Measurements from ENCODE around the gene FAM180A. TPM values are rescaled to one million over a fixed set of nuclear protein-coding genes. Genes with fewer than 3 reads are reported as not detected.

The FAM180A gene
- total RNA-seq, 1 experiment from 2014 or later: not detected

DNA sequence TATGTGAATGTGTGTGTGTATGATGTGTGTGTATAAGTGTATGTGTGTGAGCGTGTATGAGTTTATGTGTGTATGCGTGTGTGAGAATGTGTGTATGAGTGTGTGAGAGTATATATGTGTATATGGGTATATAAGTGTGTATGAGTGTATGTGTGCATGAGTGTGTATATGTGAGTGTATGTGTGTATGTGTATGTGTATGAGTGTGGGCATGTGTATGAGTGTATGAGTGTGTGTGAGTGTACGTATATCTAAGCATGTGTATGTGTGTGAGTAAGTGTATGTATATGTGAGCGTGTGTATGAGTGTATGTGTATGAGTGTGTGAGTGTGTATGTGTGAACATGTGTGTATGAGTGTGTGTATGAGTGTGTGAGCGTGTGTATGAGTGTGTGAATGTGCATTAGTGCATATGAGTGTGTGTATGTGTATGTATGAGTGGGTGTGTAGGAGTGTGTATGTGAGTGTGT, 33.5 kb downstream of the FAM180A start:
- DNase-seq (ENCODE audit: low spot score): no peak
- ChIA-PET POLR2A (no interaction called here), CTCF (interaction anchor here (1.2 to 2.9 kb wide), 2 partner anchors 11 to 57 kb away, joined by 5 to 20 read pairs; no protein-coding TSS in a partner anchor)
- H3K27ac Mint-ChIP-seq: no peak overlapping the region
- no peak for ATAC-seq
- H3K9me3 Mint-ChIP-seq: no peaks in the 10 kb centered on the region
- H3K27me3 Mint-ChIP-seq (ENCODE audit: low read depth): no peaks in the 10 kb centered on the region
- TF ChIP-seq, protein P1, sequence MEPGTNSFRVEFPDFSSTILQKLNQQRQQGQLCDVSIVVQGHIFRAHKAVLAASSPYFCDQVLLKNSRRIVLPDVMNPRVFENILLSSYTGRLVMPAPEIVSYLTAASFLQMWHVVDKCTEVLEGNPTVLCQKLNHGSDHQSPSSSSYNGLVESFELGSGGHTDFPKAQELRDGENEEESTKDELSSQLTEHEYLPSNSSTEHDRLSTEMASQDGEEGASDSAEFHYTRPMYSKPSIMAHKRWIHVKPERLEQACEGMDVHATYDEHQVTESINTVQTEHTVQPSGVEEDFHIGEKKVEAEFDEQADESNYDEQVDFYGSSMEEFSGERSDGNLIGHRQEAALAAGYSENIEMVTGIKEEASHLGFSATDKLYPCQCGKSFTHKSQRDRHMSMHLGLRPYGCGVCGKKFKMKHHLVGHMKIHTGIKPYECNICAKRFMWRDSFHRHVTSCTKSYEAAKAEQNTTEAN (CRISPR knock-in tag; IDR thresholded peaks at IDR 0.05): peak; percentile 83
- TF ChIP-seq, protein P2, sequence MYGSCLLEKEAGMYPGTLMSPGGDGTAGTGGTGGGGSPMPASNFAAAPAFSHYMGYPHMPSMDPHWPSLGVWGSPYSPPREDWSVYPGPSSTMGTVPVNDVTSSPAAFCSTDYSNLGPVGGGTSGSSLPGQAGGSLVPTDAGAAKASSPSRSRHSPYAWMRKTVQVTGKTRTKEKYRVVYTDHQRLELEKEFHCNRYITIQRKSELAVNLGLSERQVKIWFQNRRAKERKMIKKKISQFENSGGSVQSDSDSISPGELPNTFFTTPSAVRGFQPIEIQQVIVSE (CRISPR knock-in tag; IDR thresholded peaks at IDR 0.05; ENCODE audit: borderline replicate concordance): no peak
- TF ChIP-seq SOX15 (CRISPR knock-in tag; IDR thresholded peaks at IDR 0.05) (no peak), NR2C2 (CRISPR knock-in tag; IDR thresholded peaks at IDR 0.05) (no peak)
- no peak overlapping the region for H3K4me3 Mint-ChIP-seq
- H3K4me1 Mint-ChIP-seq: peaks cover 22% of the 10 kb centered on the region
- H3K36me3 Mint-ChIP-seq: no peaks in the 10 kb centered on the region

DNA sequence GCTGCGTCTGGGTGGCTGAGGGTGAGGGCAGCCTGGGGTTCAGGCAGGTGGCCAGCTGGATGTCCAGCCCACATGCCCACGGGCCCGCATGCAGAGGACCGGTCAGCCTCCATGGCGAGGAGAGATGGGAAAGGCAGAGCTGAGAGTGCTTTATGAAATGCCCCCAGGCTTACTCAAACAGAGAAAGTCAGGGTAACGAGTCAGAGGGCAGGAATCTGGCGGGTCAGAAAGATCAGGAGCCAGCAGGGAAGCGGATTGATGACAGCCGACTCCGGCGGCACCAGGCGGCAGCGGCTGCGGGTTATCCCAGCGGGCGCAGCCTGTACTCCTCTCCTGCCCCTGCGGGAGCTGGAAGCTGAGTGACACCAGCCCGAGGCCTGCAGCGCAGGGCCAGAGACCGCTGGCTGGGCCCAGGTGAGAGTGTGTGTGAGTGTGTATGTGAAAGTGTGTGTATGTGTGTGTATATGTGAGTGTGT, 34.0 kb downstream of the FAM180A start:
- POLR2A ChIA-PET: no interaction called here
- no peaks in the 10 kb centered on the region for H3K27me3 Mint-ChIP-seq (ENCODE audit: low read depth)
- peak; percentile 73 for ATAC-seq

More for the DNA sequence above, 34.0 kb downstream of the FAM180A start:
- Mint-ChIP-seq H3K9me3 (no peaks in the 10 kb centered on the region), H3K4me1 (peaks cover 22% of the 10 kb centered on the region), H3K36me3 (no peaks in the 10 kb centered on the region), H3K4me3 (no peak overlapping the region), H3K27ac (no peak overlapping the region)
- CTCF ChIA-PET: interaction anchor here (1.2 to 2.9 kb wide), 3 partner anchors 10 to 57 kb away, joined by 4 to 20 read pairs (median 5); partner anchors contain the start of gene SLC13A4
- peak; percentile 34 for DNase-seq (ENCODE audit: low spot score)
- TF ChIP-seq, protein P1 (CRISPR knock-in tag; IDR thresholded peaks at IDR 0.05): no peak
- TF ChIP-seq RELA (CRISPR knock-in tag; IDR thresholded peaks at IDR 0.05; ENCODE audit: borderline replicate concordance) (no peak), ZBTB21 (CRISPR knock-in tag; IDR thresholded peaks at IDR 0.05; ENCODE audit: borderline replicate concordance) (no peak)
- TF ChIP-seq, protein P3, sequence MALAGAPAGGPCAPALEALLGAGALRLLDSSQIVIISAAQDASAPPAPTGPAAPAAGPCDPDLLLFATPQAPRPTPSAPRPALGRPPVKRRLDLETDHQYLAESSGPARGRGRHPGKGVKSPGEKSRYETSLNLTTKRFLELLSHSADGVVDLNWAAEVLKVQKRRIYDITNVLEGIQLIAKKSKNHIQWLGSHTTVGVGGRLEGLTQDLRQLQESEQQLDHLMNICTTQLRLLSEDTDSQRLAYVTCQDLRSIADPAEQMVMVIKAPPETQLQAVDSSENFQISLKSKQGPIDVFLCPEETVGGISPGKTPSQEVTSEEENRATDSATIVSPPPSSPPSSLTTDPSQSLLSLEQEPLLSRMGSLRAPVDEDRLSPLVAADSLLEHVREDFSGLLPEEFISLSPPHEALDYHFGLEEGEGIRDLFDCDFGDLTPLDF (CRISPR knock-in tag; IDR thresholded peaks at IDR 0.05): no peak
- TF ChIP-seq, protein P4, sequence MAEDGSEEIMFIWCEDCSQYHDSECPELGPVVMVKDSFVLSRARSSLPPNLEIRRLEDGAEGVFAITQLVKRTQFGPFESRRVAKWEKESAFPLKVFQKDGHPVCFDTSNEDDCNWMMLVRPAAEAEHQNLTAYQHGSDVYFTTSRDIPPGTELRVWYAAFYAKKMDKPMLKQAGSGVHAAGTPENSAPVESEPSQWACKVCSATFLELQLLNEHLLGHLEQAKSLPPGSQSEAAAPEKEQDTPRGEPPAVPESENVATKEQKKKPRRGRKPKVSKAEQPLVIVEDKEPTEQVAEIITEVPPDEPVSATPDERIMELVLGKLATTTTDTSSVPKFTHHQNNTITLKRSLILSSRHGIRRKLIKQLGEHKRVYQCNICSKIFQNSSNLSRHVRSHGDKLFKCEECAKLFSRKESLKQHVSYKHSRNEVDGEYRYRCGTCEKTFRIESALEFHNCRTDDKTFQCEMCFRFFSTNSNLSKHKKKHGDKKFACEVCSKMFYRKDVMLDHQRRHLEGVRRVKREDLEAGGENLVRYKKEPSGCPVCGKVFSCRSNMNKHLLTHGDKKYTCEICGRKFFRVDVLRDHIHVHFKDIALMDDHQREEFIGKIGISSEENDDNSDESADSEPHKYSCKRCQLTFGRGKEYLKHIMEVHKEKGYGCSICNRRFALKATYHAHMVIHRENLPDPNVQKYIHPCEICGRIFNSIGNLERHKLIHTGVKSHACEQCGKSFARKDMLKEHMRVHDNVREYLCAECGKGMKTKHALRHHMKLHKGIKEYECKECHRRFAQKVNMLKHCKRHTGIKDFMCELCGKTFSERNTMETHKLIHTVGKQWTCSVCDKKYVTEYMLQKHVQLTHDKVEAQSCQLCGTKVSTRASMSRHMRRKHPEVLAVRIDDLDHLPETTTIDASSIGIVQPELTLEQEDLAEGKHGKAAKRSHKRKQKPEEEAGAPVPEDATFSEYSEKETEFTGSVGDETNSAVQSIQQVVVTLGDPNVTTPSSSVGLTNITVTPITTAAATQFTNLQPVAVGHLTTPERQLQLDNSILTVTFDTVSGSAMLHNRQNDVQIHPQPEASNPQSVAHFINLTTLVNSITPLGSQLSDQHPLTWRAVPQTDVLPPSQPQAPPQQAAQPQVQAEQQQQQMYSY (CRISPR knock-in tag; IDR thresholded peaks at IDR 0.05): no peak
- TF ChIP-seq, protein P5, sequence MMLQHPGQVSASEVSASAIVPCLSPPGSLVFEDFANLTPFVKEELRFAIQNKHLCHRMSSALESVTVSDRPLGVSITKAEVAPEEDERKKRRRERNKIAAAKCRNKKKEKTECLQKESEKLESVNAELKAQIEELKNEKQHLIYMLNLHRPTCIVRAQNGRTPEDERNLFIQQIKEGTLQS (CRISPR knock-in tag; conservative IDR thresholded peaks at IDR 0.05): no peak

Data from WTC11 (cell line).